Spleen (tissue), 11 donors: ENCODE results near the gene VCL. TPM values are rescaled to one million over a fixed set of nuclear protein-coding genes. Genes with fewer than 3 reads are reported as not detected.

ENCODE experiments used
- DNase-seq: peaks from one replicate; pipeline ENCODE4 v3.0.0-alpha.2; 2020
- H3K27ac ChIP-seq, 8 donors: fragments of 200-600 bp; sonication (generic) in 7 of 8; 1 replicate in 4 of 8; 2 replicates in 4 of 8; pipeline versions ENCODE4 v1.5.0 to v1.8.0; 2016 to 2021; ENCODE audit warnings: inconsistent platforms in 4 of 8, mild to moderate bottlenecking in 4 of 8, moderate library complexity in 1 of 8
- H3K27me3 ChIP-seq, 7 donors: fragments of 200-600 bp; sonication (generic) in 6 of 7; replicated peaks in 1 of 7; 1 replicate in 4 of 7; 2 replicates in 3 of 7; pipeline versions ENCODE4 v1.5.0 to v1.8.0; 2016 to 2021; ENCODE audit warnings: inconsistent platforms in 3 of 7, mild to moderate bottlenecking in 1 of 7
- H3K36me3 ChIP-seq, 6 donors: fragments of 200-600 bp; sonication (generic) in 5 of 6; 1 replicate in 4 of 6; 2 replicates in 2 of 6; pipeline versions ENCODE4 v1.5.0 to v1.8.0; 2016 to 2021; ENCODE audit warnings: inconsistent platforms in 2 of 6
- H3K4me1 ChIP-seq, 6 donors: fragments of 200-600 bp; sonication (generic) in 5 of 6; 1 replicate in 3 of 6; 2 replicates in 3 of 6; pipeline versions ENCODE4 v1.5.0 to v1.8.0; 2016 to 2021; ENCODE audit warnings: inconsistent platforms in 3 of 6
- H3K4me3 ChIP-seq, 8 donors: fragments of 200-600 bp; sonication (generic) in 7 of 8; 1 replicate in 4 of 8; 2 replicates in 4 of 8; pipeline versions ENCODE4 v1.5.0 to v1.8.0; 2016 to 2021; ENCODE audit warnings: inconsistent platforms in 4 of 8, mild to moderate bottlenecking in 4 of 8, moderate library complexity in 2 of 8
- H3K9me3 ChIP-seq, 8 donors: fragments of 200-600 bp; sonication (generic) in 7 of 8; 1 replicate in 4 of 8; 2 replicates in 4 of 8; pipeline versions ENCODE4 v1.5.0 to v1.8.0; 2016 to 2021; ENCODE audit warnings: inconsistent platforms in 4 of 8
- POLR2A ChIP-seq, 3 donors: fragments of 450-650 bp; IDR thresholded peaks; one replicate each; pipeline ENCODE4 v1.5.1; 2017; ENCODE audit warnings: antibody characterized with exemption in 3 of 3, mild to moderate bottlenecking in 1 of 3
- POLR2AphosphoS5 ChIP-seq, 3 donors: sonication (generic); formaldehyde crosslinking; IDR thresholded peaks; one replicate each; pipeline ENCODE4 v1.5.1; 2017; ENCODE audit warnings: antibody characterized with exemption in 3 of 3
- WGBS, 5 donors: extraction: QIAGEN DNeasy Blood & Tissue Kit in 3 of 5; methylation state at CpG; one replicate each; pipeline versions ENCODE4 v1.1.5 to v1.1.7; 2013 to 2018; 5-methylcytosine and 5-hydroxymethylcytosine counted together
- intact Hi-C: fragments of 100-400 bp; cut with DNase I; formaldehyde crosslinking; loops from one replicate; pipeline ENCODE4 v1.15.0; 2023; ENCODE audit warnings: low total_unique reads
- polyA plus RNA-seq, 3 donors: library from polyadenylated mRNA; stranded (reverse); fragments of 200-250 nt; gene quantifications; one replicate each; pipeline ENCODE4 v1.2.1, GENCODE V29; 2013
- total RNA-seq, 7 donors: library from RNA; depleted of rRNA in 3 of 7; stranded (reverse); fragments of >200 nt in 3 of 7; fragmentation: NEBNext Ultra II Directional in 4 of 7; extraction: Animal tissue kit (Norgen Biotek cat#: 25700) in 4 of 7; gene quantifications; one replicate each; pipeline versions ENCODE4 v1.1.0 to v1.2.1, GENCODE V29; 2016 to 2021
- TF ChIP-seq, protein P1 (sequence below), 11 experiments: fragments of 200-600 bp in 7 of 11; fragments of 450-650 bp in 4 of 11; sonication (generic) in 4 of 11; IDR thresholded peaks in 8 of 11; conservative IDR thresholded peaks in 3 of 11; 1 replicate in 7 of 11; 2 replicates in 4 of 11; pipeline versions ENCODE4 v1.4.0 to v1.8.0; 2016 to 2021; ENCODE audit warnings: antibody characterized with exemption in 11 of 11, inconsistent platforms in 4 of 11, mild to moderate bottlenecking in 1 of 11
- donor health status: healthy with polysubstance abuse.
- donor health status: DM: no; HTN: no; CAD: no; lungs with moderate emphysema.
- donor health status: DM: no; HTN: no; CAD: no.
- donor health status: Bipolar disorder and iron deficiency.
- donor health status: healthy.
- donor health status: DM: no; HTN: no; CAD: no.
- donor health status: DM: yes; HTN: yes; CAD: no.

VCL gene
- total and polyA plus RNA-seq, 10 donors = 8.8 to 214 (median 77.6) TPM

DNA sequence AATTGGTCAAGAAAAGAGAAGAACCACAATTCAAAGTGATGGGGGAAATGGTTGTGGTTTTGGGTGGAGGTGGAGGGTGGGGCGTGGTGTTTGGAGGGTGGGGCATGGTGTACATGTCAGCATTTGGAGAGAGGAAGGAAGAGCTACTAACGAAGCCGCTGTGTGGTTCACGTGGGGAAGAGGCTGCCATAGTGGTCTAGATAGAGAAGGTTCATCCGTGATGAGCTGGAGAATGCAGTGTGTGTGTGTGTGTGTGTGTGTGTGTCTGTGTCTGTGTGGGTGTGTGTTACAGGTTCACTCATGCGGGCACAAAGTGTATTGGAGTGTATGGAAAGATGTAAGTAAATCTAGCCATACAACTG lies 6.1 kb upstream of the VCL start:
- H3K4me1 ChIP-seq = peaks cover 4 to 49% (median 23%) of the 10 kb centered on the region in 6 donors
- 9 to 26% (median 18%) methylated on average over 6 of the region's 6 CpGs for WGBS, 5 donors
- H3K27ac ChIP-seq = peak overlapping the region in 7 of 8 donors; percentile 71 to 91 (median 84)
- no peaks in the 10 kb centered on the region for H3K36me3 ChIP-seq
- peak; percentile 90 for DNase-seq
- H3K27me3 ChIP-seq = no peaks in the 10 kb centered on the region
- intact Hi-C loops = no loop called here
- no peaks in the 10 kb centered on the region for H3K9me3 ChIP-seq
- TF ChIP-seq POLR2AphosphoS5 (IDR thresholded peaks at IDR 0.05) (peak in 1 of 3 donors; percentile 46), POLR2A (IDR thresholded peaks at IDR 0.05) (no peak)
- TF ChIP-seq, protein P1, sequence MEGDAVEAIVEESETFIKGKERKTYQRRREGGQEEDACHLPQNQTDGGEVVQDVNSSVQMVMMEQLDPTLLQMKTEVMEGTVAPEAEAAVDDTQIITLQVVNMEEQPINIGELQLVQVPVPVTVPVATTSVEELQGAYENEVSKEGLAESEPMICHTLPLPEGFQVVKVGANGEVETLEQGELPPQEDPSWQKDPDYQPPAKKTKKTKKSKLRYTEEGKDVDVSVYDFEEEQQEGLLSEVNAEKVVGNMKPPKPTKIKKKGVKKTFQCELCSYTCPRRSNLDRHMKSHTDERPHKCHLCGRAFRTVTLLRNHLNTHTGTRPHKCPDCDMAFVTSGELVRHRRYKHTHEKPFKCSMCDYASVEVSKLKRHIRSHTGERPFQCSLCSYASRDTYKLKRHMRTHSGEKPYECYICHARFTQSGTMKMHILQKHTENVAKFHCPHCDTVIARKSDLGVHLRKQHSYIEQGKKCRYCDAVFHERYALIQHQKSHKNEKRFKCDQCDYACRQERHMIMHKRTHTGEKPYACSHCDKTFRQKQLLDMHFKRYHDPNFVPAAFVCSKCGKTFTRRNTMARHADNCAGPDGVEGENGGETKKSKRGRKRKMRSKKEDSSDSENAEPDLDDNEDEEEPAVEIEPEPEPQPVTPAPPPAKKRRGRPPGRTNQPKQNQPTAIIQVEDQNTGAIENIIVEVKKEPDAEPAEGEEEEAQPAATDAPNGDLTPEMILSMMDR (IDR thresholded peaks at IDR 0.05 in 8 of 11, conservative IDR thresholded peaks at IDR 0.05 in 3 of 11) = no peak
- H3K4me3 ChIP-seq = peak overlapping the region in 1 of 8 donors; percentile 39

DNA sequence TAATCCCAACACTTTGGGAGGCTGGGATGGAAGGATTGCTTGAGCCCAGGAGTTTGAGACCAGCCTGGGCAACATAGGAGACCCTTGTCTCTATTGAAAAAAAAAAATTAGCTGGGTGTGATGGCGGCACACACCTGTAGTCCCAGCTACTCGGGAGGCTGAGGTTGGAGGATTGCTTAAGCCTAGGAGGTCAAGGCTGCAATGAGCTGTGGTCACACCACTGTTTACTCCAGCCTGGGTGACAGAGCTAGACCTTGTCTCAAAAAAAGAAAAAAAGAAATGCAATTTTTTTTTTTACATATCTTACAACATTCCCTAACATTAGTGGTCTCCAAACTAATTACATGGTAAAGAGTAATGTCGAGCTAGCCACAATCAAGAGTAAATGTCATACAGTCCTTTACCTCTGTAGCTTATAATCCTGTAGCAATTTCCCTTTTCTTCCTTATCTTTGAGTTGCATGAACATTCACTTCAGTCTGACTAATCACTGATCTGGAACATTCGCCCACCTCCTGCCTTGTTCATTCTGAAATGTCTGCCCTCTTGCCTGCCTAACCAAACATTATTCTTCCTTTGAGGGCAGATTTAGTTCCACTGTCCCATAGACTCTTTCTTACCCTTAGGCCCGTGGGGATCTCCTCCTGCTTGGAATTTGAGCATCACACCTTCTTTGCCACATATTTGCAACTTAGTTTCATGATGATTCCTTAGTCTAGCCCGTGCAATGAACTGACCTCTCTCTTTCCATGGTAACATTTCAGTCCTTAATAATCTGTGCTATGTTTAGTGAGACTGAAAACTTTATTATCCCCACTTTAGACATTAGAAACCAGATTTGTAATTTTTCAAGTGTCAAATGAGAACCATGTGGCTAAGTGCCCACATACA lies 4.8 kb upstream of the VCL start:
- no peak for TF ChIP-seq POLR2AphosphoS5 (IDR thresholded peaks at IDR 0.05)
- no peak for TF ChIP-seq POLR2A (IDR thresholded peaks at IDR 0.05)
- TF ChIP-seq, protein P1 (IDR thresholded peaks at IDR 0.05 in 8 of 11, conservative IDR thresholded peaks at IDR 0.05 in 3 of 11) = no peak
- Histone ChIP-seq H3K27ac (peak overlapping the region in 7 of 8 donors; percentile 71 to 91 (median 84)), H3K27me3 (no peaks in the 10 kb centered on the region), H3K36me3 (no peaks in the 10 kb centered on the region), H3K4me1 (peaks cover 4 to 55% (median 27%) of the 10 kb centered on the region in 6 donors), H3K4me3 (no peak overlapping the region), H3K9me3 (no peaks in the 10 kb centered on the region)
- intact Hi-C loops = no loop called here
- no peak for DNase-seq
- 43 to 69% (median 53%) methylated on average over 6 of the region's 6 CpGs for WGBS, 5 donors

DNA sequence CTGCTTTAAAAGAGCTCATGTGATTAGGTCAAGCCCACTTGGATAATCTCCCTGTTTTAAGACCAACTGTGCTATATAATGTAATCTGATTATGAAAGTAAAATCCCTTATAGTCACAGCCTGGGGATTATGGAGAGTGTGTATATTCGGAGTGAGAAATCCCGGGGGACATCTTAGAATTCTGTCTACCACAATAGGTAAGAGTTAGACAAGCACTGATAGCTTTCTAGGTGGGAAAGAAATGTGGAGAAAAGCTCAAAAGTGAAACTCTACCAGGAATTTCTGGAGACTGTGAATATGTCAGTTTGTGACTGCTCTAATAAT lies 2.9 kb upstream of the VCL start:
- WGBS, 5 donors = 79 to 85% (median 84%) methylated on average over 2 of the region's 2 CpGs
- no peaks in the 10 kb centered on the region for H3K9me3 ChIP-seq
- no peak overlapping the region for H3K4me3 ChIP-seq
- no peaks in the 10 kb centered on the region for H3K36me3 ChIP-seq
- intact Hi-C loops = no loop called here
- DNase-seq = no peak
- H3K4me1 ChIP-seq = peaks cover 15 to 73% (median 44%) of the 10 kb centered on the region in 6 donors
- TF ChIP-seq POLR2AphosphoS5 (IDR thresholded peaks at IDR 0.05) = no peak
- TF ChIP-seq, protein P1 (IDR thresholded peaks at IDR 0.05 in 8 of 11, conservative IDR thresholded peaks at IDR 0.05 in 3 of 11) = no peak
- no peak for TF ChIP-seq POLR2A (IDR thresholded peaks at IDR 0.05)
- peak overlapping the region in 1 of 8 donors; percentile 91 for H3K27ac ChIP-seq
- H3K27me3 ChIP-seq = no peaks in the 10 kb centered on the region

DNA sequence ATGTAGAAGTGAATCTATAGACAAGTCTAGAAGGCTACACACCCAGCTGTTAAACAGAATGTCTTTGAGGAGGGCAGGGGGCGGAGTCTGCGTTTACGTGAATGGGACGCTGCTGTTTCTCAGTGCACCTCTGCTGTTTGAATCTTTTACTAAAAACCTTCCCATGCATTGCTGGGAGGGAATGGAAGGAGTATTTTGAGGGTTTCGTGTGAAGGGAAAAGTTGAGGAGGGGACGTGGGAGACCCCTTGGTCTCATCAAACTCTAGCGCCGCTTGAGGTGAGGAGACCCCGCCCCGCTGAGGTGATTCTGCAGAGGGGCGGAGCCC lies 492 bp upstream of the VCL start:
- no peaks in the 10 kb centered on the region for H3K9me3 ChIP-seq
- intact Hi-C loops = no loop called here
- 0 to 1% (median 1%) methylated on average over 11 of the region's 11 CpGs for WGBS, 5 donors
- TF ChIP-seq POLR2A (IDR thresholded peaks at IDR 0.05) (no peak), POLR2AphosphoS5 (IDR thresholded peaks at IDR 0.05) (no peak)
- TF ChIP-seq, protein P1 (IDR thresholded peaks at IDR 0.05 in 8 of 11, conservative IDR thresholded peaks at IDR 0.05 in 3 of 11) = no peak
- H3K27me3 ChIP-seq = no peaks in the 10 kb centered on the region
- DNase-seq = no peak
- H3K4me3 ChIP-seq = peak overlapping the region; percentile 70 to 96 (median 91)
- peak overlapping the region; percentile 86 to 97 (median 94) for H3K27ac ChIP-seq
- peaks cover 11 to 78% (median 47%) of the 10 kb centered on the region in 6 donors for H3K4me1 ChIP-seq
- peaks cover 0 to 6% (median 0%) of the 10 kb centered on the region in 6 donors for H3K36me3 ChIP-seq
